Suprapubic skin (tissue), 4 donors: ENCODE results near the gene HMCN1.

Source experiments
- POLR2A ChIP-seq, 2 donors: fragments of 450-650 bp; IDR thresholded peaks; one replicate each; pipeline ENCODE4 v1.6.1; 2017; ENCODE audit warnings: antibody characterized with exemption in 2 of 2, mild to moderate bottlenecking in 2 of 2, moderate library complexity in 2 of 2
- POLR2AphosphoS5 ChIP-seq, 3 donors: sonication (generic); formaldehyde crosslinking; IDR thresholded peaks; one replicate each; pipeline ENCODE4 v1.6.1; 2017; ENCODE audit warnings: antibody characterized with exemption in 3 of 3
- TF ChIP-seq, protein P1 (sequence below), 2 donors: fragments of 200-600 bp in 1 of 2; fragments of 450-650 bp in 1 of 2; sonication (generic) in 1 of 2; IDR thresholded peaks; one replicate each; pipeline ENCODE4 v1.5.1; 2016 to 2019; ENCODE audit warnings: antibody characterized with exemption in 2 of 2, mild to moderate bottlenecking in 1 of 2, moderate library complexity in 1 of 2

DNA sequence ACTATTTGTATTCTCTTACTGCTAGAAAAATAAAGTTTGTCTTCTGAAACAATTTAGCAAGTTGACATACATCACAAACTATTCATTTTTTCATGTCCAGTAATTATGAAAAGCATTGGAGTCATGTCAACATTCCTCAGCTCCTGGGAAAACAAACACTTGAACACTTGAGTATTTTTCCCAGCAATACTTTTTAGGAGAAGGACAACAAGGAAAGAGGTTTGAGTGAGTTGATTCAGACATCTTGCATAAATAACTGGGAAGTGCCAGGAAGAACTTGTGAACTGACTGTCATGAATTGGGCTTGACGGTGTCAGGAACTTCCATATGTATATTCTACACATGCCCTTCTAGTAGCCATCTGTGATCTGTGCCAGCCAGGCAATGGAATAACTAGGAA lies 195.6 kb downstream of the HMCN1 start:
- TF ChIP-seq POLR2AphosphoS5 (IDR thresholded peaks at IDR 0.05): no peak
- TF ChIP-seq POLR2A (IDR thresholded peaks at IDR 0.05): no peak
- TF ChIP-seq, protein P1, sequence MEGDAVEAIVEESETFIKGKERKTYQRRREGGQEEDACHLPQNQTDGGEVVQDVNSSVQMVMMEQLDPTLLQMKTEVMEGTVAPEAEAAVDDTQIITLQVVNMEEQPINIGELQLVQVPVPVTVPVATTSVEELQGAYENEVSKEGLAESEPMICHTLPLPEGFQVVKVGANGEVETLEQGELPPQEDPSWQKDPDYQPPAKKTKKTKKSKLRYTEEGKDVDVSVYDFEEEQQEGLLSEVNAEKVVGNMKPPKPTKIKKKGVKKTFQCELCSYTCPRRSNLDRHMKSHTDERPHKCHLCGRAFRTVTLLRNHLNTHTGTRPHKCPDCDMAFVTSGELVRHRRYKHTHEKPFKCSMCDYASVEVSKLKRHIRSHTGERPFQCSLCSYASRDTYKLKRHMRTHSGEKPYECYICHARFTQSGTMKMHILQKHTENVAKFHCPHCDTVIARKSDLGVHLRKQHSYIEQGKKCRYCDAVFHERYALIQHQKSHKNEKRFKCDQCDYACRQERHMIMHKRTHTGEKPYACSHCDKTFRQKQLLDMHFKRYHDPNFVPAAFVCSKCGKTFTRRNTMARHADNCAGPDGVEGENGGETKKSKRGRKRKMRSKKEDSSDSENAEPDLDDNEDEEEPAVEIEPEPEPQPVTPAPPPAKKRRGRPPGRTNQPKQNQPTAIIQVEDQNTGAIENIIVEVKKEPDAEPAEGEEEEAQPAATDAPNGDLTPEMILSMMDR (IDR thresholded peaks at IDR 0.05): no peak
